NCI-H1105 (cell line): ENCODE measurements around the gene INF2.
"Not testable (repeated sequence)": the region's sequence is repeated elsewhere in the genome, so short reads cannot be mapped to it uniquely, and the experiment has no call there.

Experiments
- DNase-seq: peaks from one replicate; lab custom pipeline; 2025; lab: John Stamatoyannopoulos, UW

Gene INF2

DNA sequence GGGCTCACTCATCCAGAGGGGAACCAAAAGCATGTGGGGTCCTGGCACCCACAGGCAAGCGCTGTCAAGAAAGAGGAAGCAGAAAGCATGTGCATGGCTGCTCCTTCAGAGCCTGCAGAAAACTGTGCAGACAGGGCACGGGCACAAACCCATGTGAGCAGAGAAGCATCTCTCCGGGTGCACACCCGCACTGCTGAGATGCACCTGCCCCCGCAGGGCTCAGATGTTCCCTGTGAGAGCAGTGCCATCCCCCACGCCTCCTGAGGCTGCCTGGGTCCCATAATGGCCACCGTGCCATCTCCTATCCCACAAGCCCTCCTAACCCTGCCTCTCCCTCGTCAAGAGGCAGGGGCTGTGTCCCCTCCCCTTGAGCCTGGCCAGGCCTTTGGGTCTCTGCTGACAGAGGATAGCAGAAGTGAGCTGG is 32.3 kb upstream of the INF2 start:
- DNase-seq = no peak

DNA sequence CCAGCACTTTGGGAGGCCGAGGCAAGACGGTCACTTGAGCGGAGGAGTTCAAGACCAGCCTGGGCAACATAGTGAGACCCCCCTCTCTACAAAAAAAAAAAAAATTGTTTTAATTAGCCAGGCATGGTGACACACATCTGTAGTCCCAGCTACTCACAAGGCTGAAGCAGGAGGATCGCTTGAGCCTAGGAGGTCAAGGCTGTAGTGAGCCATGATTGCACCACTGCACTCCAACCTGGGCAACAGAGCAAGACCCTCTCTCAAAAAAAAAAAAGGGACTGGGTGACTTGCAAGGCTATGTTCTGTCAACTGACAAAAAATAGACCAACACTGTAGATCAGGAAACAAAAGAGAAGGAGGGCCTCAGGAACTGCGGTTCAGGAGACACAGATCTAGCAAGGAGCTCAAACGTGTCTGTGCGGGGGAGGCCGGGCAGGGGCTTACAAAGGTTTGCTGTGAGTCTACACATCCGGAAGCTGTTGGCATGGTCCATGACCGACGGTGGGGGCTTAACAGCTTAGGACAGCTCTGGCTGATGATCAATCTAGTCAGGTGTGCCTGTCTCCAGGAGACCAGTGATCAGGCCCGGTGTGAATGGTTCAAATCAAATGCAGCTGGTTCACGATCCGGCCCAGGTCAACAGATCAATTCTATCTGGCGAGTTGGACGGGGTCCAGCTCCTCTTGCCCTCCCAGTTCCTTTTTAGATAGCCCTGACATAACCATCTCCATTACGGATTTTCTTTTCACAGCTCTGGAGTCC is 31.7 kb upstream of the INF2 start:
- DNase-seq = no peak

DNA sequence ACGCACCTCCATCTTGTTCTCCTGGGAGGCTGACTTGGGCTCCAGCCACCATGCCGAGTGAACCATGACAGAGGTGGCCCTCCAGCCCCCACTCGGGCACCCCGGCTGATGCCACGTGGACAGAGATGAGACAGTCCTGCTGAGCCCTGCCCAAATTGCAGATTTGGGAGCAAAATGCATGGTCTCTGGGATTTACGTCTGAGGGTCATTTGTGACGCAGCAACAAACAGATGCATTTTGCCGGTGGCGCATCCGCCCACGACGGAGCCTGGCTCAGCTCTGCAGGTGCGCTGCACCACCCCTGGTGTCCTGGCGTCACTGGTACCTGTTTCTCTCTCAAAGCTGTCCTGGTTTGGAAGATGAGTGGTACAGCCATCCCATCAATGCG is 31.1 kb upstream of the INF2 start:
- DNase-seq = no peak

DNA sequence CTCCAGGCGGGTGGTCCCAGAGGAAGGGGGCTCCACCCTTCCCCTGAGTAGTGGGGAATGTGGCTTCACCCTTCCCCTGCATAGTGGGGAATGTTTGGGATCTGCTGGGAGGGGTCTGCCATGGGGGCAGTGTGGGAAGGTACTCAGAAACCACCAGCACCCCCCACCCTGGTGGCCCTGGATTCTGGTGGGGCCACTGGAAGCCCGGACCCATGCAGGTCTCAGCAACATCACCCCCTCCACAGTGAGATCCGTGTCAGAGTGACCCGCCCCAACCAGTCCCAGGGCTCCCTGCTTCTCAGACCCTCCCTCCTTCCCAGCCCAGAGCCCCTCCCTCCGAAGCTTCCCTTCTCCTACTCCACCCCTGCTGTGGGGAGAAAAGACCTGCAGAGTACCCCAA is 30.3 kb upstream of the INF2 start:
- DNase-seq = no peak

DNA sequence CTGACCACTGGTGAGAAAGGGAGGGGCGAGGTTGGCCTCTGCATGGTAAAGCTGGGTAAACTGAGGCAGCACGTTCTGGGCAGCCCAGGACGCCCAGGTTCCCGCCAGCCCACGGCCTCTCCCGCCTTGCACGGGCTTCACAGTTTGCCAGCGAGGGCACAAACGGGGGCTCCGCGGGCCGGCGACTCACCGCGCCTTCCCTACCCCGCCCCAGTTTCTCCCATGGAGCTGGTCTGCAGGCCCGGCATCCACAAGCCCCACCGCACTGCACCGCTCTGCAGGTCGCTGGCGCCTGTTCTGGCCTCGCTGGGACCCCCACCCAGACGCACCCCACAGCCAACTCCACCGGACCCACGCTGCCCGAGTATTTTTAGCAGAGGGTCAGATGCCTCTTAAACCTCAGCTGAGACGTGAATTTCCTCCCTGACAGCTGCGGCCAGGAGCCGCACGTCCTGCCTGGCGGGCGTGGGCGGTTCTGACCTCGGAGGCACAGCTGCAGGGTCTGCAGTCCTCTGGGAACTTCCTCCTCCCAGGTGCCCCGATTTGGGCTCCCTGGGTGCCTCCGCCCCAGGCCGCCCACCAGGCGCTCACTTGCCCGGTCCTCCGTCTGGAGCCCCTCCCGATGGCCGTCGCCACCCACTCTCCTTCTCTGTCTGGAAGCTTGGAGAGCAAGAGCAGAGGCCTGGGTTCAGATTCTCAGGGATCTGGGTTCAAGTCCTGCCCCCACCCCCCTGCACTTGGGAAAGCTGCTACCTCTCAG is 29.5 kb upstream of the INF2 start:
- no peak for DNase-seq

DNA sequence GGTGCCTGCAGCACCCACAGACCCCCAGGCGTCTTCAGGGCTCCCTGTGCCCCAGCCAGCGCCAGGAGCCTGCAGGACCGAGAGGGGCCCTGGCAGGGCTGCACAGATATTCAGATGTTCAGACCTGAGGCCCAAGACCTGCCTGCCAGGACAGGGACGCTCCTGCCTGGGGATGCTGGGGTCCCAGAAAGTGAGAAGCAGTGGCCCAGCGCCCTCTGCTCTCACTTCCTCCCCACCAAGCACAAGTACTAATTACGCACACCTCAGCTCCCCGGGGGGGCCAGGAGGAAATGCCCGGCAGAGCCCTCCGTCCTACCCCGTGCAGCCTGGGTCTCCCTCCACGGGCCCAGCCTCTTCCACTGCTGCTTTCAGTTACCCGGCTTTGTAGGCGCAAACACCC is 28.8 kb upstream of the INF2 start:
- no peak for DNase-seq

DNA sequence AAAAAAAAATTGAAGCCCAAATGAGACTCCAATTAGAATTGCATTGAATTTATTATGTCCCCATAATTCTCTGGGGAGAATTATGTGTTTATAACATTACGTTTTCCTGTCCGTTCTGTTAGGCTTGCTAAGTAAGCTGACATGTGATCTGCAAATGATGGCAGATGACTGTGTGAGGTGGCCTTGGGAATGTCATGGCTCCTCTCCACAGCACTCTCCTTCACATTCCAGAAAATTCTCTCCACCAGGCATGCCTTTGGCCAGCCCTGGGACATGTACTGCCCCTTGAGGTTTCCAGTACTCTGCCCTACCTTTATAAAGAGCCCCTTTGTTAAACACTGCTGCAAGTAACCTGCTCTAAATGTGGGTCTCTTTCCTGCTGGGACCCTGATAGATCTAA is 28.3 kb upstream of the INF2 start:
- no peak for DNase-seq

DNA sequence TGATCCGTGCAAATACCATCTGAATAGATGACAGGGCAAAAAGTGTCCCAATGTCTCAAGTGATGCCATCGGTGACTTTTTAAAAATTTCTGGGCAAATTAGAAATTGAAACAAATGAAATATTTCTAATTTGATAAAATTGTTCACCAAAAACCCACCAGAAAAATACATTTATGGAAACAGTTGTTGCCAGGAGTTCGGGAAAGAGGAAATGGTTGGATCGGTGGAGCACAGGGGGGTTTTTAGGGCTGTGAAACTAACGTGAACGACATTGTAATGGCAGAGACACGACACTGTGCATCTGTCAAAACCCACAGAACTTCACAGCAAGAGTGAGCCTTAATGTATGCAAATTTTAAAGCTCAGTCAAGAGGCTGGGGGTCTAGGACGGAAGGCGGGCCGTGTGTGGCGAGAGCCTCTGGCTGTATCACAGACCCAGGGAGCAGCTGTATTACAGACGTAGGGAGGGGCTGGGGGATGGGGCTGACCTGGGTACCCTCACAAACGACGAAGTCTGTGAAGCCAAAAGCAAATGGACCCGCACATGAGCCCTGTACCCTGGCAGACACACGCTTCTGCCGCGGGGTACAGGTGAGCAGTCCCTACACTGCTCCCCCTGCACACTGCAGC is 27.8 kb upstream of the INF2 start:
- DNase-seq = not testable (repeated sequence)

DNA sequence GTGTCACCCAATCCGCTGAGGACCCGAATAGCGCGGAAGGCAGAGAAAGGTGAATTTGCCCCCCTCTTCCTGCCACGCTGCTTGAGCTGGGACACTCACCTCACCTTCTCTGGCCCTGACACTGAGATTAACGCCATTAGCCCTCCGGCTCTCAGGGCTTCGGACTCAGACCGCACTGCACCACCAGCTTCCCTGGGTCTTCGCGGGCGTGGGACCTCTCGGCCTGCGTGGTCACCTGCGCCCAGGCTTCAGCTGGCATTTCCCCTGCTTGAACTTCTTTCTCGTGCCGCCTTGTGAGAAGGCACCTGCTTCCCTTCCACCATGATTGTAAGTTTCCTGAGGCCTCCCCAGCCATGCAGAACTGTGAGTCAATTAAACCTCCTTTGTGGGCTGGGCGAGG is 26.9 kb upstream of the INF2 start:
- not testable (repeated sequence) for DNase-seq

DNA sequence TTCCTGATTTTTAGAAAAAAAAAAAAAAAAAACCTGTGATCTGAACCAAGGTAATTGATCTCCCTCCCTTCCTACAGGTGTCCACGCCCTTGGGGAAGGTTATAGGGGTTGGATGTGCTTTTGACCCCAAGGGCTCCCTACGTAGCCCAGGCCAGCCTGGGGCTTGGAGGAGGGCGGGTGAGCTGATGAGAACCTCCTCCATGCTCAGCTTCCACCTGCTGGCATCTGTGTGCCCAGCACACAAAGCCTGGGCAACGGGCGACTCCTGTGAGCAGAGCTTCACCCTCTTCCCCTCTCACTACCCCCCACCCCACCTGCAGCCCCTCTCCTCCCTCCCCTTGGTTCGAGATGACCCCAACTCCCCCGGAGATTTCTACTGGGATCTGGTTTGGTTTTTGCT is 25.3 kb upstream of the INF2 start:
- DNase-seq = no peak

DNA sequence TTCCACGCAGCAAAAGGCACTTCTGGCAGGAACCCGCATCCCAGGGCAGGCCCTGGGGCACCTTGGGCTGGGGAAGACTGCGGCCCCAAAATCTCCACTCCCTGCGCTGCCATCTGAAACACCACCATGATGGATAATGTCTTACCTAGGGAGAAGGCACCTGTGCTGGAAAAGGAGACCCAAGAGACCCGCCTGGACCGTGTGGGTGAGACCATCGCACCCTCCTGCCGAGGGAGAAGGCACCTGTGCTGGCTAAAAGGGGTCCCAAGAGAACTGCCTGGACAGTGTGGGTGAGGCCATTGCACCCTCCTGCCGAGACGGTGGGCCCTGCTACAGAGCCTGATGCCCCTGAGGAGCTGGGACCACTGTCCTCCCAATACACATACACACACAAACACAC is 24.8 kb upstream of the INF2 start:
- DNase-seq = no peak

DNA sequence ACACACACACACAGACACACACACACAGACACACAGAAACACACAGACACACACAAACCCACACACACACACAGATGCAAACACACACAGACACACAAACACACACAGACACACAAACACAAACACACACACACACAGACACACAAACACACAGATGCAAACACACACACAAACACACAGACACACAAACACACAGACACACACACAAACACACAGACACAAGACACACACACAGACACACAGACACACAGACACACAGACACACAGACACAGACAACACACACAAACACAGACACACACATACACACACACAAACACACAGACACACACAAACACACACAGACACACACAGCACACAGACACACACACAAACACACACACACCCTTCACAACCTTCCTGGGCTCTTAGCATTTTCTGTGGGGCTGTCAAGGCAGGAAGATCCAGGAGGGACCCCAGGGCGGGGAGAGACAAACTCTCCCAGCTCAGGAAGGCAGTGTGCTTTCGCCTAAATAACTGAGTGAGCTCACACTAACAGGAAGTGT is 24.2 kb upstream of the INF2 start:
- no peak for DNase-seq

DNA sequence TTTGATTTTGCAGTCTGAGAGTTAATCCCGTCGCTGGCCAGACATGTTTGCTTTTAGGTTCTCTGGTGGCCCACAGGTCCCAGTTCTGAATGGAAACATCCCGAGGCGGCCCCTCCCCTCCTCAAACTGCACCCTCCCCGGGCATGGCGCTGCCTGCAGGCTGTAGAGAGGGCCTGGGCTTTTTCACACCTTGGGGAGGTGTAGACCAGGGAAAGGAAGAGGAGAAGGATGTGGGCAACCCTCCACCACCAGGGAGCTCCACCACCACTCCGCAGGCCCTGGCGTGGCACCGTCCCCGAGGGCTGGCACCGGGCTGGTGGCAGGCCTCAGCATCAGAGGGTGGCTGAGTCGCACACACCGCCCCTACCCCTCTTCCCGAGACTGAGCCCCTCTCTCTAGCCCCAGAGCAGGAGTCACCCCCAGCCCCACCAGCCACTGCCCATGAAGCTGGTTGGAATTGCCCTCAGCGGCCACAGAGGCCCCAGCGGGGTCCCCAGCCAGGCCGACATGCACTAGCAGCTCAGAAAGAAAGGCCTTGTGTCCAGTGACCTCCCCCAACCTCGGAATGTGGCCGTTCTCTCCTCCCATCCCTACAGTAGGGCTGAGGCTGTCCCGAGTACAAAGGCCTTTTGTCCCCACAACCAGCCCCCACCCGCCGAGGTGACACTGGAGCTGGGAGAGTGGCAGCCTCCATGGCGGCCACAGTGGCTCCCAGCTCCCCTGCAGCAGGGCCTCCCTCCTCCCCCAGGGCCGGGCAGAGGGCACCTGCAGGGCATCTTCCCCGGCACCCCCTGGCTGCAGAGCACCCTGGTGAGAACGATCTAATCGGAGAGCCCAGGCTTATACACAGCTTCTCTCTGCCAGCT is 23.5 kb upstream of the INF2 start:
- DNase-seq = no peak

DNA sequence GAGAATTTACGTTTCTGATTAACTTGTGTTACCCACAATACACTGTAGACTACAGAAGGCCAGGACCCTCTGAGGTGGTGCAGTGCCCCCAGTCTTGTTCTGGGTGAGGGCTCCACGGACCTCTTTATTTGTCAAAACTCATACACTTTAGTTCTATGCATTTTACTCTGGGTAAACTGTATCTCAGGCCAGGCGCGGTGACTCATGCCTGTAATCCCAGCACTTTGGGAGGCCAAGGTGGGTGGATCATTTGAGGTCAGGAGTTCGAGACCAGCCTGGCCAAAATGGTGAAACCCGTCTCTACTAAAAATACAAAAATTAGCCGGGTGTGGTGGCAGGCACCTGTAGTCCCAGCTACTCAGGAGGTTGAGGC is 22.9 kb upstream of the INF2 start:
- not testable (repeated sequence) for DNase-seq

DNA sequence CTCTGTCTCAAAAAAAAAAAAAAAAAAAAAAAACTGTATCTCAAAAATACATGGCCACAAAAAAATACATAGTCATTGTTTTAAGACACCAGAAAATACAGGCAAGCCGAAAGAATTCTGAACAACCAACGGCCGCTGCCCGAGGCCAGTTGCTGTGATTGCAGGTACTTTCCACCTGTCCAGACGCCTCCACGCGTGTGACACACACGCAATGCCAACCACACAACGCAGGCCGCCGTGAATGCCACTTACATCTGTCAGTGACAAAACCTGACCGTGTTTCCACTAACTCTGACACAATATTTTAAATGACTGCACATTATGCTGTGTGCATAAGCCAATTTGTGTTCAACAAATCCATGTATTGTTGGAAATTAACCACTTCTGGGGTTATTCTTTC is 22.4 kb upstream of the INF2 start:
- no peak for DNase-seq

DNA sequence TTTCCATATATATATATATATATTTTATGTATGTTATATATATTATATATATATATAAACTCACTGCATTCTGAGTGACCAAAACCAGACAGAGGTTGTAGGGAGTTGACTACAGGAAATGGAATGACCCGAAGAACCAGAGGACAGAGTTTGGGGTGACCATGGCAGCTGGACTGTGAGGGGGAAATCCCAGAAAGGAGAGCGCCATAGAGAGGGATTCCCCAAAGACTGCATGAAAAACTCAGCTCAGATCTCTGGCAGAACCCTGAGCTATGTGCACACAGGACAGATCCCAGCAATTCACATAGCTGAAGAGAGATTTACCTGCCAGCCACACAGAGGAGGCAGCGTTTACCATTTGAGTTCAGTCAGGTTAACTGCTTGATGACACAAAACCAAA is 19.7 kb upstream of the INF2 start:
- no peak for DNase-seq

DNA sequence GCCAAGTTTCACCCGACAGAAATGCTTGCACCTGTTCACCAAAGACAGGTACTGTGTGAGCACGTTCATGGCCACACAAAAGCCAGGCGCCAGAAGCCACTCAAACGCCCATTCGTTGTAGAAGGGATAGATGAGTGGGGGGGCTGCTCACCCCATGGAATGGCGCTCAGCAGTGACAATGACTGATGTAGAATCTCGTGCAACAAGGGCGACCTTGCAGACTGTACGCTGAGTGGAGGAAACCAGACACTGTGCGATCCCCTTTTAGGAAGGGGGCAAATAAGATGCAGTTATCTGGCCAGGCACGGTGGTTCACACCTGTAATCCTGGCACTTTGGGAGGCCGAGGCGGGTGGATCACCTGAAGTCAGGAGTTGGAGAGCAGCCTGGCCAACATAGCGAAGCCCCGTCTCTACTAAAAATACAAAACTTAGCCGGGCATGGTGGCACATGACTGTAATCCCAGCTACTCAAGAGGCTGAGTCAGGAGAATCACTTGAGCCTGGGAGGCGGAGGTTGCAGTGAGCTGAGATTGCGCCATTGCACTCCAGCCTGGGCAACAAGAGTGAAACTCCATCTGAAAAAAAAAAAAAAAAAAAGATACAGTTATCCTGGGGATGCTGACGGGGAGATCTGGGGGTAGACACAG is 18.0 kb upstream of the INF2 start:
- DNase-seq = not testable (repeated sequence)

DNA sequence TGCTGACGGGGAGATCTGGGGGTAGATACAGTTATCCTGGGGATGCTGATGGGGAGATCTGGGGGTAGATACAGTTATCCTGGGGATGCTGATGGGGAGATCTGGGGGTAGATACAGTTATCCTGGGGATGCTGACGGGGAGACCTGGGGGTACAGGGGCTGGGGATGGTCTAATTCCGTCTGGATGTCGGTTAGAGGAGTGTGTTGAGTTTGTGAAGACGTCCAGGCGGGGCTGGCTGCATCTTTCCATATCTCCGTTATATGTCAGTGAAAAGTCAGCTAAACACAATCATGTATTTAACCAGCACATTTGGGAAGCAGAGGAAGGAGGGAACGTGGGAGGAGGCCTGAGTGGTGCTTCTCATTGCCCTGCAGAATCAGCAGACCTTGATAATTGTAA is 17.3 kb upstream of the INF2 start:
- not testable (repeated sequence) for DNase-seq

DNA sequence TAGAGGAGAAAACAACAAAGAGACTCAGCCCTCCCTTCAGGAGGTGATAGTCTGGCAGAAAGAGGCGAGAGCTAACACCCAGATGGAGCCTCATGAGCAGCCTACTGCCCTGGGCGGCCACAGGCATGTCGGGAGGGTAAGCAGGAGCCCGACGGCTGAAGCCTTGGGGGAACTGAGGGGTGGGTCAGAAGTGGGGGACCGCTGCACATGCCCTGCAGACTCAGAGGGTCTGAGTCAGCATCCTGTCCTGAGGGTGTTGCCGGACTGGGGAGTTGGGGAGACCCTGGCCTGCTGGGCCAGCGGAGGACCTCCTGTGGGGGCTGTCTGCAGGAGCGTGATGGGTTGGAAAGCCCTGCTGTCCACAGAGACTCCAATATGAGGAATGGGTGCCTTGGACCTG is 15.9 kb upstream of the INF2 start:
- DNase-seq = no peak

DNA sequence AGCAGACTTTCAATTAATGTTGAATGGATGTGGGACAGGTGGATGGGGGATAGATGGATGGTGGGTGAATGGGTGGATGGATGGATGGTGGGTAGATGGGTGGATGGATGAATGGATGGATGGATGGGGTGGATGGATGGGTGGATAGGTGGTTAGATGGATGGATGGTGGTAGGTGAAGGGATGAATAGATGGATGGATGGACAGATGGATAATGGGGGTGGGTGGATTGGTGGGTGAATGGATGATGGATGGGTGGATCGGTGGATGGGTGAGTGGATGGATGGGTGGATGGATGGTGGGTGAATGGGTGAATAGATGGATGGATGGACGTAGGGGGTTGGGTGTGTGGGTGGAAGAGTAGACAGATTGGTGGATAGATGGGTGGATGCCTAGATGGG is 14.0 kb upstream of the INF2 start:
- DNase-seq = no peak

DNA sequence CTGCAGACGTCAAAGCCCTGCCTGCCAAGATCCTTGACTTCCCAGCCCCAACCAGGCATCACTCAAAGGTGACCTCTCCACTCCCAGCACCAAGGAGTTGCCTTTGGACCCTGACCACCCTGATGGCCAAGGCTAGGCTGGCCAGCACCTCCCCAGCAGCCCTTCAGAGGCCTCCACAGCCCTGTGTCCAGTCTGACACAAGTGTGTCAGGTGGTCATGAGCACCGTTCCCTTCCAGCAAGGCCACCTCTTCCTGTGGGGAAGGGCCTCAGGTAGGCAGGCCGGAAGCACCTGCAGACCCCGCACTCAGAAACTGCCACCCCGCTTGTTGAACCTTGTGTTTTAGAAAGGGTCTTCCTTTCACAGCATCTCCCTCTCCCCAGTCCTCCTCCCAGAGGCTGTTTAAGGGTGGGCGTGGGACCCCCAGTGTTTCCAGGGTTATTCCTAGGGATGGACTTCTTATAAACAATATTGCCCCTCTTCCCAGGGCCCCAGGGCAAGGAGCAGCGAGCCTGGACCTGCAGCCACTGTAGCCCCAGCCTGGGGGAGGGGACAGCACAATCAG is 13.2 kb upstream of the INF2 start:
- DNase-seq = no peak
